CD14-positive monocyte (primary cell): ENCODE results near the gene MCMBP. TPM values are rescaled to one million over a fixed set of nuclear protein-coding genes. Genes with fewer than 3 reads are reported as not detected.
A peak's percentile ranks its signal among the peaks of the same experiment; 100 is the strongest.

Source experiments
- DNase-seq, 3 donors: peaks; one replicate each; pipeline ENCODE4 v3.0.0-alpha.2; 2011 to 2022
- H2AFZ ChIP-seq: 2 replicates; pipeline ENCODE4 v1.6.0; 2012; ENCODE audit warnings: mild to moderate bottlenecking, low read depth, low read length, inconsistent platforms; ENCODE audit not compliant: insufficient read depth, poor library complexity, severe bottlenecking
- H3K27ac ChIP-seq, 2 donors: 1 replicate in 1 of 2; 2 replicates in 1 of 2; pipeline ENCODE4 v1.5.1; 2012 to 2013; ENCODE audit warnings: low read length in 2 of 2, control low read depth in 1 of 2, inconsistent platforms in 1 of 2, low read depth in 1 of 2, mild to moderate bottlenecking in 1 of 2
- H3K27me3 ChIP-seq, 2 donors: one replicate each; pipeline versions ENCODE4 v1.6.0 to v1.6.1; 2011 to 2013; ENCODE audit warnings: low read length in 2 of 2; ENCODE audit not compliant: control insufficient read depth in 2 of 2, insufficient read depth in 2 of 2
- H3K36me3 ChIP-seq, 2 donors: replicated peaks in 1 of 2; 1 replicate in 1 of 2; 2 replicates in 1 of 2; pipeline versions ENCODE4 v1.5.1 to v1.6.1; 2012 to 2013; ENCODE audit warnings: low read length in 2 of 2, control low read depth in 1 of 2, inconsistent platforms in 1 of 2, mild to moderate bottlenecking in 1 of 2; ENCODE audit not compliant: insufficient read depth in 2 of 2, control insufficient read depth in 1 of 2
- H3K4me1 ChIP-seq, 2 donors: 1 replicate in 1 of 2; 2 replicates in 1 of 2; pipeline versions ENCODE4 v1.5.1 to v1.6.1; 2012 to 2013; ENCODE audit warnings: low read length in 2 of 2, control low read depth in 1 of 2, inconsistent platforms in 1 of 2, mild to moderate bottlenecking in 1 of 2, moderate library complexity in 1 of 2; ENCODE audit not compliant: insufficient read depth in 2 of 2, control insufficient read depth in 1 of 2
- H3K4me2 ChIP-seq: replicated peaks from 2 replicates; pipeline ENCODE3; 2012; ENCODE audit warnings: low read length, moderate library complexity, mild to moderate bottlenecking; ENCODE audit not compliant: poor library complexity, severe bottlenecking; ENCODE audit errors: extremely low read depth
- H3K4me3 ChIP-seq, 3 experiments: fragments of 200-600 bp in 1 of 3; sonication (generic) in 1 of 3; replicated peaks in 1 of 3; 1 replicate in 2 of 3; 2 replicates in 1 of 3; pipeline ENCODE4 v1.5.1; 2011 to 2013; ENCODE audit warnings: low read length in 3 of 3, mild to moderate bottlenecking in 3 of 3, control low read depth in 2 of 3, low read depth in 2 of 3, inconsistent platforms in 1 of 3, moderate library complexity in 1 of 3
- H3K79me2 ChIP-seq: 2 replicates; pipeline ENCODE4 v1.6.0; 2012; ENCODE audit warnings: mild to moderate bottlenecking, control low read depth, inconsistent platforms, low read length, moderate library complexity; ENCODE audit not compliant: insufficient read depth
- H3K9ac ChIP-seq: 2 replicates; pipeline ENCODE4 v1.6.0; 2017; ENCODE audit warnings: low read length, mild to moderate bottlenecking; ENCODE audit not compliant: insufficient read depth, poor library complexity, severe bottlenecking
- H3K9me3 ChIP-seq, 2 donors: replicated peaks in 1 of 2; 1 replicate in 1 of 2; 2 replicates in 1 of 2; pipeline versions ENCODE4 v1.5.1 to v1.6.1; 2012 to 2013; ENCODE audit warnings: low read length in 2 of 2, control low read depth in 1 of 2; ENCODE audit not compliant: control insufficient read depth in 1 of 2, insufficient read depth in 1 of 2
- H4K20me1 ChIP-seq: 2 replicates; pipeline ENCODE4 v1.6.0; 2012; ENCODE audit warnings: mild to moderate bottlenecking, low read length, control low read depth, moderate library complexity; ENCODE audit not compliant: insufficient read depth
- H3K27ac Mint-ChIP-seq, 7 donors: one replicate each; pipeline ENCODE4 v1.8.0; 2020; ENCODE audit warnings: mild to moderate bottlenecking in 7 of 7, mixed read lengths in 7 of 7, moderate library complexity in 6 of 7, inconsistent platforms in 2 of 7
- H3K27me3 Mint-ChIP-seq, 3 donors: one replicate each; pipeline ENCODE4 v1.8.0; 2021 to 2022; ENCODE audit warnings: low read depth in 3 of 3, mild to moderate bottlenecking in 3 of 3, mixed read lengths in 3 of 3, moderate library complexity in 3 of 3, inconsistent platforms in 1 of 3
- H3K36me3 Mint-ChIP-seq, 2 donors: one replicate each; pipeline ENCODE4 v1.8.0; 2020; ENCODE audit warnings: mixed read lengths in 2 of 2, inconsistent platforms in 1 of 2, mild to moderate bottlenecking in 1 of 2
- H3K4me1 Mint-ChIP-seq: one replicate; pipeline ENCODE4 v1.8.0; 2020; ENCODE audit warnings: mild to moderate bottlenecking, mixed read lengths
- H3K4me3 Mint-ChIP-seq, 2 donors: one replicate each; pipeline ENCODE4 v1.8.0; 2020; ENCODE audit warnings: mild to moderate bottlenecking in 2 of 2, mixed read lengths in 2 of 2, moderate library complexity in 1 of 2
- H3K9me3 Mint-ChIP-seq, 7 donors: one replicate each; pipeline ENCODE4 v1.8.0; 2020 to 2022; ENCODE audit warnings: mixed read lengths in 7 of 7, mild to moderate bottlenecking in 6 of 7, moderate library complexity in 6 of 7, inconsistent platforms in 2 of 7
- WGBS: methylation state at CpG from one replicate; pipeline ENCODE4 v1.1.5; 2013; ENCODE audit warnings: missing lambda C conversion rate; ENCODE audit not compliant: insufficient coverage; 5-methylcytosine and 5-hydroxymethylcytosine counted together
- intact Hi-C, 2 donors: fragments of 100-400 bp; cut with micrococcal nuclease; formaldehyde crosslinking; loops; one replicate each; pipeline versions ENCODE4 v1.15.0 to v1.15.1; 2023
- polyA plus RNA-seq, 3 donors: library from polyadenylated mRNA; depleted of rRNA in 1 of 3; unstranded in 2 of 3; stranded (reverse) in 1 of 3; fragments of 300-500 nt in 2 of 3; fragments of >200 nt in 1 of 3; fragmentation: Illumina TruSeq in 2 of 3; gene quantifications; 1 replicate in 2 of 3; 2 replicates in 1 of 3; pipeline ENCODE4 v1.2.3, GENCODE V29; 2012 to 2021
- TF ChIP-seq, protein P1 (sequence below): fragments of 200-600 bp; IDR thresholded peaks from one replicate; pipeline ENCODE4 v1.8.0; 2022; ENCODE audit warnings: antibody characterized with exemption, mild to moderate bottlenecking

MCMBP gene
- polyA plus RNA-seq, 3 donors = 40.3 to 96.7 (median 75.3) TPM

DNA sequence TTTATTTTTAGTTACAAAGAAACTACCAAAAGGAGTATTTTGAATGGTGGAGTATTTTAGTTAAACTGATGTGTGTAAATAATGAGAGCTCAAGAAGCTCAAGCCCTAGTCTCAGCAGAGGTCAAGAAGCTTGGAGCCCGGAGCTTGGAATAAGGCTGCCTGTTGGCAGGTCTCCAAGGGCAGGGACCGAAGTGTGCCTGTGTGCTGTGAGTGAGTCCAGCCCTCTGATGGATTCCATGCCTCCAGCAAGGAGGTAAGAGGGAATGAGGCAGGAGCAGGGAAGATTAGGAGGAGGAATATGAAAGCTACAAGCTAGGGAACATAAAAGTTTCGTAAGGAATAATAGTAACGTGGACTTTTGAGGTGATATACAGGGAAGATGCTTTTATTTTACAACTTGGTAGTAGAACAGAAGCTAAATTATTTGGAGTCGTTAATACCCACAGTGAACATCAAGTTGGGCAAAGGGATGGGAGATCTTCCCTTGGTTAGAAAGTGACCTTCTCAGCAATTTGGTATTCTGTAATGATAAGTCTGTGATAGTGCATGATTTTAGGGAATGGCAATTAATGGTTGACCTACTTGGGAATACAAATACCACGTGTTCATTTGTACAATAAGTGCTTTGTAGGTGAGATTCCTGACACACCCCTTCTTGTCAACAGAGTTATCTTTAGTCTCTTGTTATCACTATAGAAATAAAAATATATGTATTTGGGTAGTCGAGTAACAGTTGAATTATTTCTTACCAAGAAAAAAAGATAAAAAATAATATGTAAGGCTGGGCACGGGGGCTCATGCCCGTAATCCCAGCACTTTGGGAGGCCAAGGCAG, 24.5 kb upstream of the MCMBP start:
- no peaks in the 10 kb centered on the region for H3K27me3 ChIP-seq
- H3K9me3 ChIP-seq = no peaks in the 10 kb centered on the region
- TF ChIP-seq, protein P1, sequence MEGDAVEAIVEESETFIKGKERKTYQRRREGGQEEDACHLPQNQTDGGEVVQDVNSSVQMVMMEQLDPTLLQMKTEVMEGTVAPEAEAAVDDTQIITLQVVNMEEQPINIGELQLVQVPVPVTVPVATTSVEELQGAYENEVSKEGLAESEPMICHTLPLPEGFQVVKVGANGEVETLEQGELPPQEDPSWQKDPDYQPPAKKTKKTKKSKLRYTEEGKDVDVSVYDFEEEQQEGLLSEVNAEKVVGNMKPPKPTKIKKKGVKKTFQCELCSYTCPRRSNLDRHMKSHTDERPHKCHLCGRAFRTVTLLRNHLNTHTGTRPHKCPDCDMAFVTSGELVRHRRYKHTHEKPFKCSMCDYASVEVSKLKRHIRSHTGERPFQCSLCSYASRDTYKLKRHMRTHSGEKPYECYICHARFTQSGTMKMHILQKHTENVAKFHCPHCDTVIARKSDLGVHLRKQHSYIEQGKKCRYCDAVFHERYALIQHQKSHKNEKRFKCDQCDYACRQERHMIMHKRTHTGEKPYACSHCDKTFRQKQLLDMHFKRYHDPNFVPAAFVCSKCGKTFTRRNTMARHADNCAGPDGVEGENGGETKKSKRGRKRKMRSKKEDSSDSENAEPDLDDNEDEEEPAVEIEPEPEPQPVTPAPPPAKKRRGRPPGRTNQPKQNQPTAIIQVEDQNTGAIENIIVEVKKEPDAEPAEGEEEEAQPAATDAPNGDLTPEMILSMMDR = no peak
- peaks cover 25 to 41% of the 10 kb centered on the region in 2 donors for H3K4me1 ChIP-seq
- no peak overlapping the region for H3K4me3 ChIP-seq
- intact Hi-C loops = loop anchor here in 1 of 2 donors (10.0 kb wide), 1 partner anchor 302 kb away; the partner anchor contains the start of gene TIAL1
- peaks cover 95% of the 10 kb centered on the region for H3K79me2 ChIP-seq
- no peak for DNase-seq
- H2AFZ ChIP-seq = no peak overlapping the region
- Mint-ChIP-seq H3K4me3 (no peak overlapping the region), H3K36me3 (peaks cover 23 to 43% of the 10 kb centered on the region in 2 donors), H3K4me1 (peaks cover 40% of the 10 kb centered on the region), H3K27ac (peak overlapping the region in 3 of 7 donors; percentile 7 to 64 (median 38)), H3K27me3 (no peaks in the 10 kb centered on the region), H3K9me3 (no peaks in the 10 kb centered on the region)
- H3K27ac ChIP-seq = peak overlapping the region in 1 of 2 donors; percentile 39
- H3K36me3 ChIP-seq = peaks cover 5 to 32% of the 10 kb centered on the region in 2 donors
- WGBS = 95% methylated on average over 5 of the region's 9 CpGs
- H4K20me1 ChIP-seq = peaks cover 59% of the 10 kb centered on the region
- no peak overlapping the region for H3K4me2 ChIP-seq
- H3K9ac ChIP-seq = no peak overlapping the region

DNA sequence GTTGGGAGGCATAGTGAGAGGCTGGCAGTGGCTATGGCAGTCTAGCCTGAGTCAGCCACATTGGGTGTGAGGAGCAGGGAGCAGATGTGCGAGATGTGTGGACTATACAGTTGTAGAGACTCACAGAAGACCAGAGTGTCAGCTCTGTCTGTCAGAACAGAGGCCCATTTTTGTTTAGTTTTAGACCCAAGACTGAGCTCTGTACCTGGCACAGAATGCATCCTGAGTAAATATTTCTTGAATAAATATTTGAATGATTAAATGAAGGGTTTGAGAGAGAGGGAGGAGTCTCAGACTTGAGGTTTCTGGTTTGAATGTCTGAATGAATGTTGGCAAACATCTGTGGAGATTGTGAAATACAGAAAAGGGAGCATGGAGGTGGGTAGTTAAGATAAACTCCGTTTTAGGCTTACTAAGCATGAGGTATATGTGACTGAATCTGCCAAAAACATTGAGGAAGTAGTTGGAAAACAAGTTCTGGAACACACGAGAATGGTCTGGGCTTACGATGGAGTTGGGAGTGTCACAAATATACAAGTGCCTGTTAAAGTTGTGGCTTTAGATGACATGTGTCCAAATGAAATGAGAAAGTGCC, 23.5 kb upstream of the MCMBP start:
- H3K4me1 ChIP-seq = peaks cover 28 to 46% of the 10 kb centered on the region in 2 donors
- Mint-ChIP-seq H3K36me3 (peaks cover 21 to 35% of the 10 kb centered on the region in 2 donors), H3K9me3 (no peaks in the 10 kb centered on the region), H3K27ac (peak overlapping the region; percentile 12 to 73 (median 40)), H3K27me3 (no peaks in the 10 kb centered on the region), H3K4me1 (peaks cover 40% of the 10 kb centered on the region), H3K4me3 (no peak overlapping the region)
- 13% methylated on average over 4 of the region's 4 CpGs for WGBS
- H3K27ac ChIP-seq = peak overlapping the region in 1 of 2 donors; percentile 39
- no peak overlapping the region for H3K4me2 ChIP-seq
- no peaks in the 10 kb centered on the region for H3K27me3 ChIP-seq
- H4K20me1 ChIP-seq = peaks cover 56% of the 10 kb centered on the region
- peaks cover 5 to 28% of the 10 kb centered on the region in 2 donors for H3K36me3 ChIP-seq
- TF ChIP-seq, protein P1 = no peak
- H3K79me2 ChIP-seq = peaks cover 90% of the 10 kb centered on the region
- no peak overlapping the region for H3K9ac ChIP-seq
- no peak overlapping the region for H2AFZ ChIP-seq
- intact Hi-C loops = loop anchor here in 1 of 2 donors (10.0 kb wide), 1 partner anchor 301 kb away; the partner anchor contains the start of gene TIAL1
- H3K9me3 ChIP-seq = no peaks in the 10 kb centered on the region
- DNase-seq = peak in 1 of 3 donors; percentile 20
- no peak overlapping the region for H3K4me3 ChIP-seq
